Suprapubic skin (tissue), 4 donors: ENCODE data around the gene VAV2. TPM values are rescaled to one million over a fixed set of nuclear protein-coding genes. Genes with fewer than 3 reads are reported as not detected.

Experiments used
- DNase-seq, 2 donors: peaks; one replicate each; pipeline ENCODE4 v3.0.0-alpha.2; 2019; ENCODE audit warnings: low spot score in 2 of 2
- H3K27ac ChIP-seq: fragments of 200-600 bp; sonication (generic); one replicate; pipeline ENCODE4 v1.5.1; 2019
- H3K27me3 ChIP-seq: fragments of 200-600 bp; sonication (generic); one replicate; pipeline ENCODE4 v1.5.1; 2019
- H3K36me3 ChIP-seq: fragments of 200-600 bp; sonication (generic); one replicate; pipeline ENCODE4 v1.5.1; 2019
- H3K4me1 ChIP-seq: fragments of 200-600 bp; sonication (generic); one replicate; pipeline ENCODE4 v1.5.1; 2019
- H3K4me3 ChIP-seq: fragments of 200-600 bp; sonication (generic); one replicate; pipeline ENCODE4 v1.5.1; 2019; ENCODE audit warnings: mild to moderate bottlenecking
- H3K9me3 ChIP-seq: fragments of 200-600 bp; sonication (generic); one replicate; pipeline ENCODE4 v1.5.1; 2019
- EP300 ChIP-seq: sonication (generic); formaldehyde crosslinking; IDR thresholded peaks from one replicate; pipeline ENCODE4 v1.6.1; 2017; ENCODE audit warnings: antibody characterized with exemption
- POLR2A ChIP-seq, 2 donors: fragments of 450-650 bp; IDR thresholded peaks; one replicate each; pipeline ENCODE4 v1.6.1; 2017; ENCODE audit warnings: antibody characterized with exemption in 2 of 2, mild to moderate bottlenecking in 2 of 2, moderate library complexity in 2 of 2
- POLR2AphosphoS5 ChIP-seq, 3 donors: sonication (generic); formaldehyde crosslinking; IDR thresholded peaks; one replicate each; pipeline ENCODE4 v1.6.1; 2017; ENCODE audit warnings: antibody characterized with exemption in 3 of 3
- WGBS: methylation state at CpG from one replicate; pipeline ENCODE4 v1.1.5; 2018; 5-methylcytosine and 5-hydroxymethylcytosine counted together
- total RNA-seq, 4 donors: library from RNA; depleted of rRNA; stranded (reverse); fragments of >200 nt; gene quantifications; one replicate each; pipeline ENCODE4 v1.1.0, GENCODE V29; 2016
- TF ChIP-seq, protein P1 (sequence below), 2 donors: fragments of 200-600 bp in 1 of 2; fragments of 450-650 bp in 1 of 2; sonication (generic) in 1 of 2; IDR thresholded peaks; one replicate each; pipeline ENCODE4 v1.5.1; 2016 to 2019; ENCODE audit warnings: antibody characterized with exemption in 2 of 2, mild to moderate bottlenecking in 1 of 2, moderate library complexity in 1 of 2

The VAV2 gene
- total RNA-seq, 4 donors from 2014 or later, result 5.2 to 10.3 (median 6.4) TPM

DNA sequence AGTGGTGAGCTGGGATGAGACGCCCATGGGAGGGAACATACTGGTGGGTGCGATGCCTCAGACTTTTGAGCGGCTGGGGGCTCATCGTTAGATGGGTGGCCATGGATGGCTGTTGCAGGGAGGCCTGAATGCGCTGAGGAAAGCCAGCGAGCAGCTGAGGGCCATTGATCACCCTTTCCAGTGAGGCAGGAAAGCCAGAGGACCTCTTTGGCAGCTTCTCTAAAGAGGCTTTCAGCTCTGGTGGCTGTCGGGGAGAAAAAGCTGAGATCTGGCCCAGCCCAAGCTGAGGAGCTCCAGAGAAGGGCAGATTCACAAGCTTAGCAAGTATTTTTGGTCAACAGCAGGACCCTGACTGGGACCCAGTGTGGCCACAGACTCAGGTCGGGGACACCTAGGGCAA is 13.3 kb upstream of the VAV2 start:
- H3K4me3 ChIP-seq, result no peak overlapping the region
- 82% methylated on average over 8 of the region's 8 CpGs for WGBS
- no peaks in the 10 kb centered on the region for H3K36me3 ChIP-seq
- H3K9me3 ChIP-seq, result no peaks in the 10 kb centered on the region
- H3K27ac ChIP-seq, result no peak overlapping the region
- peaks cover 10% of the 10 kb centered on the region for H3K27me3 ChIP-seq
- no peak for DNase-seq
- H3K4me1 ChIP-seq, result no peaks in the 10 kb centered on the region
- TF ChIP-seq POLR2A (IDR thresholded peaks at IDR 0.05) (no peak), POLR2AphosphoS5 (IDR thresholded peaks at IDR 0.05) (no peak), EP300 (no peak)
- TF ChIP-seq, protein P1, sequence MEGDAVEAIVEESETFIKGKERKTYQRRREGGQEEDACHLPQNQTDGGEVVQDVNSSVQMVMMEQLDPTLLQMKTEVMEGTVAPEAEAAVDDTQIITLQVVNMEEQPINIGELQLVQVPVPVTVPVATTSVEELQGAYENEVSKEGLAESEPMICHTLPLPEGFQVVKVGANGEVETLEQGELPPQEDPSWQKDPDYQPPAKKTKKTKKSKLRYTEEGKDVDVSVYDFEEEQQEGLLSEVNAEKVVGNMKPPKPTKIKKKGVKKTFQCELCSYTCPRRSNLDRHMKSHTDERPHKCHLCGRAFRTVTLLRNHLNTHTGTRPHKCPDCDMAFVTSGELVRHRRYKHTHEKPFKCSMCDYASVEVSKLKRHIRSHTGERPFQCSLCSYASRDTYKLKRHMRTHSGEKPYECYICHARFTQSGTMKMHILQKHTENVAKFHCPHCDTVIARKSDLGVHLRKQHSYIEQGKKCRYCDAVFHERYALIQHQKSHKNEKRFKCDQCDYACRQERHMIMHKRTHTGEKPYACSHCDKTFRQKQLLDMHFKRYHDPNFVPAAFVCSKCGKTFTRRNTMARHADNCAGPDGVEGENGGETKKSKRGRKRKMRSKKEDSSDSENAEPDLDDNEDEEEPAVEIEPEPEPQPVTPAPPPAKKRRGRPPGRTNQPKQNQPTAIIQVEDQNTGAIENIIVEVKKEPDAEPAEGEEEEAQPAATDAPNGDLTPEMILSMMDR (IDR thresholded peaks at IDR 0.05), result no peak

DNA sequence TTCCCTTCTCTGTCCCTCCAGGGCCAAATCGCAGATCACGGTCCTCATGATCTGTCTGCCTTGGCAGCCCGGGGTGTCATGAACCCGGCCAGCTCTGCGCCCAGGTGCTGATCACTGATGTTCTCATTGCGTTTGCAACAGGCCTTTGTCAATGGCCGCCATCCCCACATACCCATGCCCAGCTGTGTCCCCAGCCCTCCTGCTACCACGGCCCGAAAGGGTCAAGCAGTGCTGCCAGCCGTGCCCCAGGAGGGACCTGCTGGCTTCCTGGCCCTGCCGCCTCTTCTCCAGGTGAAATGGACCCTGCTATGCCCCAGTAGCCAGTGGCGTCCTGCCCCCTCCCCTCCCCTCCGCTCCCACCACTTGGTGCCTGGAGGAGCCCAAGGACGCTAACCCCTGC is 12.8 kb upstream of the VAV2 start:
- no peak overlapping the region for H3K4me3 ChIP-seq
- H3K9me3 ChIP-seq, result no peaks in the 10 kb centered on the region
- H3K27ac ChIP-seq, result no peak overlapping the region
- peaks cover 10% of the 10 kb centered on the region for H3K27me3 ChIP-seq
- TF ChIP-seq EP300 (no peak), POLR2A (IDR thresholded peaks at IDR 0.05) (no peak), POLR2AphosphoS5 (IDR thresholded peaks at IDR 0.05) (no peak)
- TF ChIP-seq, protein P1 (IDR thresholded peaks at IDR 0.05), result no peak
- H3K4me1 ChIP-seq, result no peaks in the 10 kb centered on the region
- DNase-seq, result no peak
- no peaks in the 10 kb centered on the region for H3K36me3 ChIP-seq
- 89% methylated on average over 9 of the region's 14 CpGs for WGBS

DNA sequence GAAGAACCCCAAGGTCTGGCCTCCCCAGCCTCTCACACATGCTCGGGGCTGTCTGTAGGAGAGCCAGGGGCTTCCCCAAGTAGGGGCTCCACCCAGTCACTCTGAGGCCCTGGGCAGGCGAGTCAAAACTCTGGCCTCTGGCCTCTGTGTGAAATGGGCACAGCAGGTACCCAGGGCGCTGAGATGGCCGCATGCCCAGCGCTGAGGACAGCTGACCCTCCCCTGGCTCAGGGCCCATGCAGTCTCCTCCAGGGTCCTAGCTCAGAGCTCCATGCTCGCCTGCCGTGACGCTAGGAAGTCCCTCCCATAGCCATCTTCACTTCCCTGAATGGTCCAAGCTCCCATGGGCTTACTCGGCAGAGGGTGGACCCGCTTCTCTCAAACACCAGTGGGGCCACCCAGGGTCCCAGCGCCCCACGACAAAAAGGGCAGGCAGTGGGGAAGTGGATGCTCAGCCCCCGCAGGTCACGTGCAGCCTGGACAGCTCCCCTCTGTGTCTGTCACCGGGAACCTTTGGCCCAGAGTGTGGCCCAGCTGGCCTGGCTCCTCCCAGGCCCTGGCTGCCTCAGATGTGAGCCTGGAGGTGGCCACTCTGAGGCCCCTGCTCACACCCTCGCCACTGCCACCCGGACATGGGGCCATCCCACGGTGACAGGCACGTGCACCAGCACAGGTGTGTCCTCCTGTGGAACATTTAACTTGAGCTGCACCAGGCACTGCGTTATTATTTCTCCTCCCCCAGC is 12.2 kb upstream of the VAV2 start:
- 70% methylated on average over 19 of the region's 20 CpGs for WGBS
- no peaks in the 10 kb centered on the region for H3K36me3 ChIP-seq
- H3K27me3 ChIP-seq, result peaks cover 10% of the 10 kb centered on the region
- no peaks in the 10 kb centered on the region for H3K4me1 ChIP-seq
- no peaks in the 10 kb centered on the region for H3K9me3 ChIP-seq
- no peak for DNase-seq
- H3K27ac ChIP-seq, result no peak overlapping the region
- TF ChIP-seq POLR2A (IDR thresholded peaks at IDR 0.05) (no peak), POLR2AphosphoS5 (IDR thresholded peaks at IDR 0.05) (no peak), EP300 (no peak)
- TF ChIP-seq, protein P1 (IDR thresholded peaks at IDR 0.05), result no peak
- no peak overlapping the region for H3K4me3 ChIP-seq

DNA sequence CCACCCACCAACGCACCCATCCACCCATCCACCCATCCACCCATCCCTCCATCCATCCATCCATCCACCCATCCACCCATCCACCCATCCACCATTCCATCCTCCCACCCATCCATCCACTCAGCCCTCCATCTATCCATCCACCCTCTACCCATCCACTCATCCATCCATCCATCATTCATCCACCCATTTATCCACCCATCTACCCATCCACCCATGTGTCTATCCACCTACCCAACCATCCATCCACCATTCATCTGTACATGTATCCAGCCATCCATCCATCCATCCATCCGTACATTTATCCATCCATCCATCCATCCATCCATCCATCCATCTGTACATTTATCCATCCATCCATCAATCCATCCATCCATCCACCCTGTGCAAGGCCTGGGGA is 11.1 kb upstream of the VAV2 start:
- H3K4me1 ChIP-seq, result no peaks in the 10 kb centered on the region
- H3K4me3 ChIP-seq, result no peak overlapping the region
- DNase-seq, result no peak
- peaks cover 5% of the 10 kb centered on the region for H3K27me3 ChIP-seq
- 95% methylated on average over 2 of the region's 2 CpGs for WGBS
- no peaks in the 10 kb centered on the region for H3K36me3 ChIP-seq
- TF ChIP-seq POLR2AphosphoS5 (IDR thresholded peaks at IDR 0.05) (no peak), EP300 (no peak), POLR2A (IDR thresholded peaks at IDR 0.05) (no peak)
- TF ChIP-seq, protein P1 (IDR thresholded peaks at IDR 0.05), result no peak
- H3K27ac ChIP-seq, result no peak overlapping the region
- no peaks in the 10 kb centered on the region for H3K9me3 ChIP-seq

DNA sequence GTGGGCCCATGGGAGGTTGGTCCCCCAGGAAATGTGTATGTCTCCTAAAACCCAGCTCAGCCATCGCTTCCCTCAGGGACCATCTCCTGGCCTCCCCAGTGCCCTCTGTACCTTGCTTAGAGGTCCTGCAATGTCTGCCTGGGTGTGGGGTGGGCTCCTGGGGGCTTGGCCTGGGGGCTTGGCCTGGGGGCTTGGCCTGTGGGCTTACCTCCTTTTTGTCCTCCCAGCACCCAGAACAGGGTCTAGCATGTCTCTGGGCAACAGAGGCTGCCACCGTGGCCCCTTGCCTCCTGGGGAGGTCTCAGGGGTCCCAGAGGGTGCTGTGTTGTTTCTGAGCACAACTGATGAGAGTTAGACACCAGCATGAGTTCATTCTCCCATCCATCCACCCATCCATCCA is 10.7 kb upstream of the VAV2 start:
- H3K27me3 ChIP-seq, result peaks cover 4% of the 10 kb centered on the region
- H3K27ac ChIP-seq, result no peak overlapping the region
- no peaks in the 10 kb centered on the region for H3K36me3 ChIP-seq
- no peak for DNase-seq
- TF ChIP-seq POLR2AphosphoS5 (IDR thresholded peaks at IDR 0.05), result no peak
- TF ChIP-seq EP300, result no peak
- no peak for TF ChIP-seq POLR2A (IDR thresholded peaks at IDR 0.05)
- TF ChIP-seq, protein P1 (IDR thresholded peaks at IDR 0.05), result no peak
- 90% methylated on average over 2 of the region's 2 CpGs for WGBS
- no peaks in the 10 kb centered on the region for H3K9me3 ChIP-seq
- no peaks in the 10 kb centered on the region for H3K4me1 ChIP-seq
- no peak overlapping the region for H3K4me3 ChIP-seq
